ENCODE results near the gene IL37. TPM values are rescaled to one million over a fixed set of nuclear protein-coding genes. Genes with fewer than 3 reads are reported as not detected.

IL37 gene
- total RNA-seq, 1 experiment from 2014 or later, result 2.6 TPM

GRCh38 chr2:112887964-112888749 is 22.8 kb upstream of the IL37 start:
- TF ChIP-seq CTCF (conservative IDR thresholded peaks at IDR 0.05; ENCODE audit: low read depth, low read length) (no peak), EZH2 (IDR thresholded peaks at IDR 0.05; ENCODE audit: low read length, unreplicated experiment) (no peak), EZH2phosphoT487 (IDR thresholded peaks at IDR 0.05; ENCODE audit: borderline replicate concordance, low read length) (no peak)
- peaks cover 23% of the 10 kb centered on the region for H3K4me1 ChIP-seq (ENCODE audit: insufficient read depth, low read length)
- no peak for DNase-seq
- H3K79me2 ChIP-seq (ENCODE audit: low read length), result no peaks in the 10 kb centered on the region
- H3K9me3 ChIP-seq (ENCODE audit: low read length), result no peaks in the 10 kb centered on the region
- ATAC-seq, result no peak
- no peaks in the 10 kb centered on the region for H3K27me3 ChIP-seq (ENCODE audit: low read length)
- H3F3A ChIP-seq (ENCODE audit: low read length, unreplicated experiment), result no peaks in the 10 kb centered on the region
- ChIA-PET CTCF (no interaction called here), POLR2A (ENCODE audit: unreplicated experiment) (no interaction called here)
- no peaks in the 10 kb centered on the region for H3K9me2 ChIP-seq (replicated peaks; ENCODE audit: low read length)
- no TSS peak for BruUV-seq (replicated peaks)
- no peak overlapping the region for H3K4me3 ChIP-seq (ENCODE audit: low read length)
- no peak overlapping the region for H3K27ac ChIP-seq (ENCODE audit: low read length)
- H4K20me1 ChIP-seq (ENCODE audit: low read length), result no peaks in the 10 kb centered on the region
- intact Hi-C loops (cut with micrococcal nuclease), result no loop called here
- no peak overlapping the region for H2AFZ ChIP-seq (ENCODE audit: low read length)
- no peak overlapping the region for H3K4me2 ChIP-seq (ENCODE audit: low read length)
- no peaks in the 10 kb centered on the region for H3K36me3 ChIP-seq (ENCODE audit: low read depth, low read length)
- no peak overlapping the region for H3K9ac ChIP-seq (ENCODE audit: low read length)

GRCh38 chr2:112889976-112890375 is 21.0 kb upstream of the IL37 start:
- H3K36me3 ChIP-seq (ENCODE audit: low read depth, low read length), result no peaks in the 10 kb centered on the region
- no peak overlapping the region for H3K4me2 ChIP-seq (ENCODE audit: low read length)
- POLR2A ChIA-PET (ENCODE audit: unreplicated experiment), result no interaction called here
- TF ChIP-seq CTCF (conservative IDR thresholded peaks at IDR 0.05; ENCODE audit: low read depth, low read length), result no peak
- peaks cover 23% of the 10 kb centered on the region for H3K4me1 ChIP-seq (ENCODE audit: insufficient read depth, low read length)
- H4K20me1 ChIP-seq (ENCODE audit: low read length), result no peaks in the 10 kb centered on the region
- BruUV-seq (replicated peaks), result no TSS peak
- H3K9me2 ChIP-seq (replicated peaks; ENCODE audit: low read length), result no peaks in the 10 kb centered on the region
- CTCF ChIA-PET, result no interaction called here
- H3K9me3 ChIP-seq (ENCODE audit: low read length), result no peaks in the 10 kb centered on the region
- H2AFZ ChIP-seq (ENCODE audit: low read length), result no peak overlapping the region
- intact Hi-C loops (cut with micrococcal nuclease), result no loop called here
- no peaks in the 10 kb centered on the region for H3K27me3 ChIP-seq (ENCODE audit: low read length)
- no peak overlapping the region for H3K4me3 ChIP-seq (ENCODE audit: low read length)
- no peaks in the 10 kb centered on the region for H3K79me2 ChIP-seq (ENCODE audit: low read length)
- H3K27ac ChIP-seq (ENCODE audit: low read length), result no peak overlapping the region
- DNase-seq (no peak), ATAC-seq (no peak)
- H3K9ac ChIP-seq (ENCODE audit: low read length), result no peak overlapping the region
- no peaks in the 10 kb centered on the region for H3F3A ChIP-seq (ENCODE audit: low read length, unreplicated experiment)

- TF ChIP-seq EZH2phosphoT487 (IDR thresholded peaks at IDR 0.05; ENCODE audit: borderline replicate concordance, low read length) (no peak), EZH2 (IDR thresholded peaks at IDR 0.05; ENCODE audit: low read length, unreplicated experiment) (no peak), CTCF (conservative IDR thresholded peaks at IDR 0.05; ENCODE audit: low read depth, low read length) (no peak)
- Histone ChIP-seq H3K4me2 (ENCODE audit: low read length) (peak overlapping the region; percentile 16; the same call in 1 of the 2 replicates), H3K9me3 (ENCODE audit: low read length) (no peaks in the 10 kb centered on the region), H3K27me3 (ENCODE audit: low read length) (no peaks in the 10 kb centered on the region), H3K79me2 (ENCODE audit: low read length) (no peaks in the 10 kb centered on the region), H3K27ac (ENCODE audit: low read length) (peak overlapping the region; percentile 59), H2AFZ (ENCODE audit: low read length) (no peak overlapping the region), H3F3A (ENCODE audit: low read length, unreplicated experiment) (no peaks in the 10 kb centered on the region), H3K4me1 (ENCODE audit: insufficient read depth, low read length) (peaks cover 14% of the 10 kb centered on the region), H3K4me3 (ENCODE audit: low read length) (no peak overlapping the region), H3K9me2 (replicated peaks; ENCODE audit: low read length) (no peaks in the 10 kb centered on the region), H4K20me1 (ENCODE audit: low read length) (no peaks in the 10 kb centered on the region), H3K36me3 (ENCODE audit: low read depth, low read length) (no peaks in the 10 kb centered on the region), H3K9ac (ENCODE audit: low read length) (no peak overlapping the region)
- no TSS peak for BruUV-seq (replicated peaks)
- CTCF ChIA-PET, result no interaction called here
- DNase-seq (peak; percentile 84), ATAC-seq (peak; percentile 56)
- intact Hi-C loops (cut with micrococcal nuclease), result no loop called here
- POLR2A ChIA-PET (ENCODE audit: unreplicated experiment), result no interaction called here
Measured at GRCh38 chr2:112891385-112891831, 19.6 kb upstream of the IL37 start.

All from PC-3 (cell line).